Lung (tissue), 12 donors: ENCODE results near the gene SMAD6. TPM values are rescaled to one million over a fixed set of nuclear protein-coding genes. Genes with fewer than 3 reads are reported as not detected.

Experiments
- ATAC-seq: fragments of 200-7000 bp; cut with Tn5 transposase; one replicate; pipeline ENCODE4 v1.9.1; 2020; ENCODE audit warnings: moderate number of reproducible peaks; ENCODE audit not compliant: insufficient read depth, low FRiP score
- DNase-seq, 3 donors: peaks; one replicate each; pipeline ENCODE4 v3.0.0-alpha.2; 2013 to 2017
- H3K27ac ChIP-seq, 2 donors: one replicate each; pipeline ENCODE4 v1.5.1; 2013; ENCODE audit warnings: mild to moderate bottlenecking in 2 of 2, moderate library complexity in 2 of 2, control low read depth in 1 of 2, inconsistent platforms in 1 of 2, low read depth in 1 of 2, low read length in 1 of 2
- H3K27me3 ChIP-seq, 3 donors: one replicate each; pipeline ENCODE4 v1.5.1; 2013; ENCODE audit warnings: low read length in 2 of 3; ENCODE audit not compliant: control insufficient read depth in 3 of 3, insufficient read depth in 3 of 3
- H3K36me3 ChIP-seq, 4 donors: one replicate each; pipeline ENCODE4 v1.5.1; 2013; ENCODE audit warnings: low read length in 4 of 4, mild to moderate bottlenecking in 1 of 4, moderate library complexity in 1 of 4; ENCODE audit not compliant: control insufficient read depth in 4 of 4, insufficient read depth in 4 of 4
- H3K4me1 ChIP-seq, 5 donors: one replicate each; pipeline ENCODE4 v1.5.1; 2013; ENCODE audit warnings: low read length in 5 of 5, mild to moderate bottlenecking in 2 of 5, moderate library complexity in 1 of 5; ENCODE audit not compliant: control insufficient read depth in 5 of 5, insufficient read depth in 5 of 5
- H3K4me3 ChIP-seq: one replicate; pipeline ENCODE4 v1.5.1; 2013; ENCODE audit warnings: mild to moderate bottlenecking, control low read depth, moderate library complexity
- H3K9ac ChIP-seq, 2 donors: one replicate each; pipeline ENCODE4 v1.5.1; 2013; ENCODE audit warnings: low read length in 2 of 2, control low read depth in 1 of 2; ENCODE audit not compliant: insufficient read depth in 1 of 2
- H3K9me3 ChIP-seq, 4 donors: one replicate each; pipeline ENCODE4 v1.5.1; 2013; ENCODE audit warnings: low read length in 3 of 4, mild to moderate bottlenecking in 1 of 4, moderate library complexity in 1 of 4; ENCODE audit not compliant: control insufficient read depth in 4 of 4, insufficient read depth in 3 of 4
- WGBS, 2 donors: extraction: QIAGEN DNeasy Blood & Tissue Kit; methylation state at CpG; one replicate each; pipeline ENCODE4 v1.1.7; 2013; 5-methylcytosine and 5-hydroxymethylcytosine counted together
- polyA plus RNA-seq, 2 donors: library from polyadenylated mRNA; stranded (reverse); fragments of 200-250 nt; gene quantifications; one replicate each; pipeline ENCODE4 v1.2.1, GENCODE V29; 2013
- total RNA-seq, 2 donors: library from RNA; depleted of rRNA in 1 of 2; stranded (reverse); fragments of >200 nt in 1 of 2; gene quantifications; one replicate each; pipeline ENCODE4 v1.2.1, GENCODE V29; 2014 to 2021
- TF ChIP-seq, protein P1 (sequence below): IDR thresholded peaks from 2 replicates; pipeline ENCODE4 v1.5.1; 2012; ENCODE audit warnings: mild to moderate bottlenecking; ENCODE audit errors: control extremely low read depth, extremely low read depth
- donor health status: control.
- donor health status: control.
- donor health status: Bipolar disorder and iron deficiency.
- donor health status: healthy.
- donor health status: DM: yes; HTN: yes; CAD: no.

SMAD6 gene
- total and polyA plus RNA-seq, 4 donors, result 24.2 to 67.9 (median 59.1) TPM

DNA sequence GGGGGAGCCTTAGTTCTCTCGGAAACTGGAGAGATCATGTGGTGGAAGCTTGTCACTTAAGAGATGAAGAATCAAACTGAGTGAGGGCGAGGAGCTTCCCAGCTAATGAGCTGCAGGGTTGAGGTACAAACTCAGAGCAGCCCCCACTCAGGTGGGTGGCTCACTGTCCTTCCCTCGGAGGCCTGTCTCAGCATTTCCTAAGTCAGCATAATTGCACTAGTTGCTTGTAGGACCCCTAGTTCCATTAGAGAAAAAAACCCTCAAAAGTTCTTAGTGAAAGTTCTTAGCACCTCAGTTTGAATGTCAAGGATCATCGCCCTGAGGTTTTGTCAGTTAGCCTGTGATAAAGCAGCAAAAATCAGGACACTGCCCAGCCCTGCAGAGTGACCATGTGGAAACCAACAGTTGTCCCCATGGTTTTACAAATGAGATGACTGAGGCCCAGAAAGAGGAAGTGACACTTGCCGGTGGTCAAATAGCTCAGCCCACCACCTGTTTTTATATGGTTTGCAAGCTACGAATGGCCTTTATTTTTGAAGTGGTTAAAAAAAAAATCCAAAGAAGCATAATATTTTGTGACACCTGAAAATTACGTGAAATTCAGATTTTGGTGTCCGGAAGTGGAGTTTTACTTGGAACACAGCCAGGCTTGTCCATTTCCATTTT, 11.9 kb downstream of the SMAD6 start:
- Histone ChIP-seq H3K27ac (peak overlapping the region in 1 of 2 donors; percentile 67), H3K27me3 (no peaks in the 10 kb centered on the region), H3K36me3 (peaks cover 2 to 32% (median 23%) of the 10 kb centered on the region in 4 donors), H3K9ac (no peak overlapping the region), H3K4me3 (no peak overlapping the region), H3K4me1 (peaks cover 0 to 53% (median 30%) of the 10 kb centered on the region in 5 donors), H3K9me3 (no peaks in the 10 kb centered on the region)
- TF ChIP-seq, protein P1, sequence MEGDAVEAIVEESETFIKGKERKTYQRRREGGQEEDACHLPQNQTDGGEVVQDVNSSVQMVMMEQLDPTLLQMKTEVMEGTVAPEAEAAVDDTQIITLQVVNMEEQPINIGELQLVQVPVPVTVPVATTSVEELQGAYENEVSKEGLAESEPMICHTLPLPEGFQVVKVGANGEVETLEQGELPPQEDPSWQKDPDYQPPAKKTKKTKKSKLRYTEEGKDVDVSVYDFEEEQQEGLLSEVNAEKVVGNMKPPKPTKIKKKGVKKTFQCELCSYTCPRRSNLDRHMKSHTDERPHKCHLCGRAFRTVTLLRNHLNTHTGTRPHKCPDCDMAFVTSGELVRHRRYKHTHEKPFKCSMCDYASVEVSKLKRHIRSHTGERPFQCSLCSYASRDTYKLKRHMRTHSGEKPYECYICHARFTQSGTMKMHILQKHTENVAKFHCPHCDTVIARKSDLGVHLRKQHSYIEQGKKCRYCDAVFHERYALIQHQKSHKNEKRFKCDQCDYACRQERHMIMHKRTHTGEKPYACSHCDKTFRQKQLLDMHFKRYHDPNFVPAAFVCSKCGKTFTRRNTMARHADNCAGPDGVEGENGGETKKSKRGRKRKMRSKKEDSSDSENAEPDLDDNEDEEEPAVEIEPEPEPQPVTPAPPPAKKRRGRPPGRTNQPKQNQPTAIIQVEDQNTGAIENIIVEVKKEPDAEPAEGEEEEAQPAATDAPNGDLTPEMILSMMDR, result no peak
- WGBS, 2 donors, result 65% methylated on average over 8 of the region's 8 CpGs
- DNase-seq (no peak), ATAC-seq (no peak)

DNA sequence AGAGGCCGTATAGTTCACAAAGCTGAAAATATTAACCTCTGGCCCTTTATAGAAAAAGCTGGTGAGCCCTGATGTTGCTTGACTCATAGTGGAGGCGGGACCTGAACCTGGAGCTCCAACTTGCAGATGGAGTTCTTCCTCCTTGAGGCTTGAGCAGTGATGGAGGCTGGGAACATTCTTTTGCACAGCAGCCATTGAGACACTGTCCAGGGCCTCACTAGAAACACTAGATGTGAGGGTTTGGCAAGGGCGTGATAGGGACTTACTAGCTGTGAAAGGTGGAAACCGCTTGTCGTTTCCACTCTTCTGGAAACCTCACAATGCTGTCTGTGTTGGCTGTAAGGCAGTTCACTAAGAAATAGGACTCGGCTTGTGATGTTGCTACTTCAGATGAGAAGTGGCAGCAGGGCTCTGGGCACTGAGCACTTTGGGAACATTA, 12.5 kb downstream of the SMAD6 start:
- WGBS, 2 donors, result 57 to 68% methylated on average over 6 of the region's 6 CpGs
- peaks cover 2 to 30% (median 22%) of the 10 kb centered on the region in 4 donors for H3K36me3 ChIP-seq
- no peak for ATAC-seq
- peak; percentile 36 to 62 (median 40) for DNase-seq
- H3K4me1 ChIP-seq, result peaks cover 0 to 53% (median 30%) of the 10 kb centered on the region in 5 donors
- H3K9ac ChIP-seq, result peak overlapping the region in 1 of 2 donors; percentile 33
- TF ChIP-seq, protein P1, result no peak
- no peaks in the 10 kb centered on the region for H3K9me3 ChIP-seq
- peak overlapping the region in 1 of 2 donors; percentile 67 for H3K27ac ChIP-seq
- H3K4me3 ChIP-seq, result no peak overlapping the region
- no peaks in the 10 kb centered on the region for H3K27me3 ChIP-seq

DNA sequence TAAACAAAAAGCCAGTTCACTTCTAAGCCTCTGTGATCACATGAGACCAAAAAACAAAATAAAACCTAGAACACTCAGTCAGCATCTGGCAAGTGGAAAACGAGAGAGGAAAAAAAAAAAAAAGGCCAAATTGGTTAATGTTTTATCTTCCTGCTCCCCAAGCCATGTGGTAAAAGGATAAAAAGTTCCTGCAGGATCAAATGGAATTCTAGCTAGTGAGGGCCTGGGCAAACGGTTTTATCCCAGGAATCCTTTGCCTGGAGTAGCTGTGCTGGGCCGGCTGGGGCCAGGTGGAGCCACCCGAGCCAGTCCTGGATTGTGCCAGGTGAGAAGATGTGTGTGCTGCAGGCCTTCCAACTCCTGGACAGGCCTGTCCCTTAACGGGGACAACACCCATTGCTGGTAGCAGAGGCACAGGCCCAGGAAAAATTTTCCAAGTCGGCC, 13.2 kb downstream of the SMAD6 start:
- DNase-seq (no peak), ATAC-seq (no peak)
- H3K9me3 ChIP-seq, result no peaks in the 10 kb centered on the region
- TF ChIP-seq, protein P1, result no peak
- no peak overlapping the region for H3K9ac ChIP-seq
- peak overlapping the region in 1 of 2 donors; percentile 74 for H3K27ac ChIP-seq
- H3K4me1 ChIP-seq, result peaks cover 0 to 51% (median 28%) of the 10 kb centered on the region in 5 donors
- no peaks in the 10 kb centered on the region for H3K27me3 ChIP-seq
- H3K4me3 ChIP-seq, result no peak overlapping the region
- H3K36me3 ChIP-seq, result peaks cover 2 to 32% (median 20%) of the 10 kb centered on the region in 4 donors
- WGBS, 2 donors, result 47 to 68% methylated on average over 6 of the region's 6 CpGs
